A673 (cell line): Measurements from ENCODE around the gene LMBRD1. TPM values are rescaled to one million over a fixed set of nuclear protein-coding genes. Genes with fewer than 3 reads are reported as not detected.

Source experiments
- BruUV-seq: library from RNA; stranded (reverse); fragments of 400-500 nt; replicated peaks from 2 replicates; lab custom pipeline; 2021; lab: Mats Ljungman, UMichigan
- CTCF ChIA-PET: fragments of 300-600 bp; sonication (Branson Sonifier 250); formaldehyde crosslinking; loops from one replicate; lab custom pipeline; 2022; ENCODE audit warnings: antibody characterized with exemption; lab: Charles Lee
- POLR2A ChIA-PET: fragments of 300-600 bp; sonication (Branson Sonifier 250); formaldehyde crosslinking; loops from one replicate; lab custom pipeline; 2022; ENCODE audit warnings: antibody characterized with exemption; ENCODE audit not compliant: low non-redundant PET; lab: Charles Lee
- DNase-seq: peaks from one replicate; pipeline ENCODE4 v3.0.0-alpha.2; 2015; ENCODE audit warnings: low spot score
- H3K27ac ChIP-seq: fragments of 200-600 bp; sonication (generic); 2 replicates; pipeline ENCODE4 v1.5.1; 2016; ENCODE audit warnings: mixed run types, low read depth, mild to moderate bottlenecking, mixed read lengths, antibody characterized with exemption, low read length; ENCODE audit not compliant: poor library complexity, severe bottlenecking
- H3K27me3 ChIP-seq: fragments of 200-600 bp; sonication (generic); replicated peaks from 2 replicates; pipeline ENCODE4 v1.6.1; 2017; ENCODE audit warnings: mixed run types, low read depth, mild to moderate bottlenecking, mixed read lengths, antibody characterized with exemption, low read length; ENCODE audit not compliant: insufficient read depth, poor library complexity
- H3K36me3 ChIP-seq: fragments of 200-600 bp; sonication (generic); 2 replicates; pipeline ENCODE4 v1.6.1; 2016; ENCODE audit warnings: mixed run types, mild to moderate bottlenecking, mixed read lengths, antibody characterized with exemption, low read length; ENCODE audit not compliant: insufficient read depth, poor library complexity, severe bottlenecking
- H3K4me1 ChIP-seq: fragments of 200-600 bp; sonication (generic); 2 replicates; pipeline ENCODE4 v1.6.1; 2017; ENCODE audit warnings: mixed run types, mild to moderate bottlenecking, mixed read lengths, antibody characterized with exemption, low read length; ENCODE audit not compliant: insufficient read depth, poor library complexity, severe bottlenecking
- H3K4me3 ChIP-seq: fragments of 200-600 bp; sonication (generic); 2 replicates; pipeline ENCODE4 v1.5.1; 2016; ENCODE audit warnings: low read depth, mixed run types, mild to moderate bottlenecking, mixed read lengths, low read length; ENCODE audit not compliant: poor library complexity, severe bottlenecking
- H3K9me3 ChIP-seq: fragments of 200-600 bp; sonication (generic); 2 replicates; pipeline ENCODE4 v1.6.1; 2016; ENCODE audit warnings: mixed run types, low read depth, mild to moderate bottlenecking, mixed read lengths, antibody characterized with exemption, low read length; ENCODE audit not compliant: poor library complexity, severe bottlenecking
- CTCF ChIP-seq: fragments of 300-800, 200-600 bp; sonication (generic); conservative IDR thresholded peaks from 2 replicates; pipeline ENCODE4 v1.5.1; 2017; ENCODE audit warnings: low read depth, mild to moderate bottlenecking, antibody characterized with exemption, low read length, moderate library complexity, mixed read lengths
- EZH2 ChIP-seq: fragments of 200-600 bp; sonication (generic); IDR thresholded peaks from 2 replicates; pipeline ENCODE4 v1.6.1; 2017; ENCODE audit warnings: borderline replicate concordance, low read depth, mild to moderate bottlenecking, mixed read lengths, antibody characterized with exemption, low read length; ENCODE audit not compliant: poor library complexity, severe bottlenecking
- intact Hi-C: fragments of 100-400 bp; cut with micrococcal nuclease; formaldehyde crosslinking; loops from one replicate; pipeline ENCODE4 v1.10.0; 2022; ENCODE audit not compliant: unreplicated experiment
- total RNA-seq: library from RNA; stranded (reverse); gene quantifications from 2 replicates; pipeline ENCODE4 v1.2.3, GENCODE V29; 2021

LMBRD1 gene
- total RNA-seq, 1 experiment from 2014 or later, result 19.8 TPM

GRCh38 chr6:69820438-69820837, 23.6 kb upstream of the LMBRD1 start:
- no peak for DNase-seq
- Histone ChIP-seq H3K4me3 (no peak overlapping the region), H3K36me3 (no peaks in the 10 kb centered on the region), H3K27ac (no peak overlapping the region), H3K4me1 (peaks cover 7% of the 10 kb centered on the region), H3K27me3 (no peaks in the 10 kb centered on the region), H3K9me3 (no peaks in the 10 kb centered on the region)
- BruUV-seq, result no TSS peak
- TF ChIP-seq CTCF (no peak), EZH2 (no peak)
- ChIA-PET POLR2A (no interaction called here), CTCF (no interaction called here)
- intact Hi-C loops, result no loop called here

DNA sequence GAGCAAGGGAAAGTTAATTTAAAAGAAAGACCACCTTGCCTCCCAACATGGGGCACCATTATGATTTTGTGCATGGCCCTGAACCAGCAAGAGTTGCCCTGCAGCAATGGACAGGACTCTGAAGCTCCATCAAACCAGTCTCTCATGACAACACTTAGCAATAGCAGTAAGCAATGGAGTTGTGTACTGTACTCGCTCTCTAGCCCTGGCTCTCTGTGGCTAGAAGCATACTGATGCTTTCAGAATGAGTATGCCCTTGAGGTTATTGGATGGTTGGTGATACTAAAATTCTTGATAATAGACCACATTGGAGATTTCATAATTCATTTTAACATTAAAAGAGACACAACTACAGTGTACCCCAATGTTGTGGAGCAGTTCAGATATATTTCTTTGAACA, 23.2 kb upstream of the LMBRD1 start:
- intact Hi-C loops, result no loop called here
- no peak for TF ChIP-seq EZH2
- no peak for TF ChIP-seq CTCF
- Histone ChIP-seq H3K36me3 (no peaks in the 10 kb centered on the region), H3K4me3 (no peak overlapping the region), H3K4me1 (peaks cover 7% of the 10 kb centered on the region), H3K27me3 (no peaks in the 10 kb centered on the region), H3K27ac (no peak overlapping the region), H3K9me3 (no peaks in the 10 kb centered on the region)
- no peak for DNase-seq
- ChIA-PET CTCF (no interaction called here), POLR2A (no interaction called here)
- BruUV-seq, result no TSS peak

DNA sequence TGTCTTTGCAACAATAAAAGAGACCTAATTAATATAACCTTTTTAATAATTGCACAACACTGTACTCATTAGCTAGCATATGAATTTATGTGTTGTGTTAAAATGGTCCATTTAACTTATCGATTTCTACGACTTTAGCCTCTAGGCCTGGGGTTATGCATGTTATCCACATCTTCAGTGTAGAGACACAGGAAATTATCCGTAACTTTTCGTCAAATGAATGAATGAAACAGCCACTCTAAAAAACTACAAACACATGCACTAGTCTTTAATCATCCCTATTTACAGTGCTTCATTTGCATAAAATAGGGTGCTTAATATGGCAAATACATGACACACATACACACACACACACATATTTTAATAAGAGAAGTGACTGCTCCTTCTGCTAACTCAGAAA, 22.3 kb upstream of the LMBRD1 start:
- Histone ChIP-seq H3K4me1 (peaks cover 7% of the 10 kb centered on the region), H3K4me3 (no peak overlapping the region), H3K9me3 (no peaks in the 10 kb centered on the region), H3K27ac (no peak overlapping the region), H3K36me3 (no peaks in the 10 kb centered on the region), H3K27me3 (no peaks in the 10 kb centered on the region)
- ChIA-PET CTCF (no interaction called here), POLR2A (no interaction called here)
- intact Hi-C loops, result no loop called here
- no TSS peak for BruUV-seq
- TF ChIP-seq EZH2 (no peak), CTCF (no peak)
- DNase-seq, result no peak
